GM19193 (cell line): ENCODE results near the gene PDK2.

ENCODE experiments used
- POLR2A ChIP-seq: IDR thresholded peaks from 4 replicates; pipeline ENCODE4 v1.6.1; 2011; ENCODE audit not compliant: insufficient read depth, insufficient read length; ENCODE audit errors: extremely low read depth

PDK2 gene

GRCh38 chr17:50155115-50155819, 60.1 kb downstream of the PDK2 start:
- no peak for TF ChIP-seq POLR2A

- TF ChIP-seq POLR2A, result no peak
Measured at GRCh38 chr17:50157891-50158290, 62.7 kb downstream of the PDK2 start.

GRCh38 chr17:50161023-50161910, 66.1 kb downstream of the PDK2 start:
- peak; percentile 45 for TF ChIP-seq POLR2A
